Natural killer cell (primary cell): ENCODE data around the gene HEY2. TPM values are rescaled to one million over a fixed set of nuclear protein-coding genes. Genes with fewer than 3 reads are reported as not detected.

ENCODE experiments used
- ATAC-seq, 3 donors: fragments of 150-1000 bp in 2 of 3; fragments of 200-7000 bp in 1 of 3; cut with Tn5 transposase; 1 replicate in 1 of 3; 2 replicates in 2 of 3; pipeline ENCODE4 v1.10.0; 2021; ENCODE audit warnings: mild to moderate bottlenecking in 2 of 3, moderate library complexity in 2 of 3
- DNase-seq, 2 donors: peaks; one replicate each; pipeline versions ENCODE4 v3.0.0 to v3.0.0-alpha.2; 2013 to 2021; ENCODE audit warnings: mixed read lengths in 1 of 2
- H3K27ac ChIP-seq: one replicate; pipeline ENCODE4 v1.5.1; 2013; ENCODE audit warnings: mild to moderate bottlenecking, low read length
- H3K27me3 ChIP-seq: one replicate; pipeline ENCODE4 v1.6.1; 2013; ENCODE audit warnings: low read length; ENCODE audit not compliant: control insufficient read depth, insufficient read depth
- H3K36me3 ChIP-seq: one replicate; pipeline ENCODE4 v1.6.1; 2013; ENCODE audit warnings: low read length; ENCODE audit not compliant: control insufficient read depth, insufficient read depth
- H3K4me1 ChIP-seq: one replicate; pipeline ENCODE4 v1.6.1; 2013; ENCODE audit warnings: low read length; ENCODE audit not compliant: control insufficient read depth, insufficient read depth
- H3K4me3 ChIP-seq: one replicate; pipeline ENCODE4 v1.5.1; 2013; ENCODE audit warnings: low read length
- H3K9me3 ChIP-seq: one replicate; pipeline ENCODE4 v1.6.1; 2013; ENCODE audit warnings: low read length; ENCODE audit not compliant: control insufficient read depth, insufficient read depth
- H3K27ac Mint-ChIP-seq, 2 donors: one replicate each; pipeline ENCODE4 v1.8.0; 2022; ENCODE audit warnings: mild to moderate bottlenecking in 2 of 2, mixed read lengths in 2 of 2, moderate library complexity in 1 of 2
- H3K27me3 Mint-ChIP-seq, 2 donors: one replicate each; pipeline ENCODE4 v1.8.0; 2022; ENCODE audit warnings: low read depth in 2 of 2, mixed read lengths in 2 of 2
- H3K36me3 Mint-ChIP-seq: one replicate; pipeline ENCODE4 v1.8.0; 2022; ENCODE audit warnings: mixed read lengths
- H3K4me1 Mint-ChIP-seq, 2 donors: one replicate each; pipeline ENCODE4 v1.8.0; 2022; ENCODE audit warnings: mixed read lengths in 2 of 2
- H3K4me3 Mint-ChIP-seq: one replicate; pipeline ENCODE4 v1.8.0; 2022; ENCODE audit warnings: mild to moderate bottlenecking, moderate library complexity, mixed read lengths
- H3K9me3 Mint-ChIP-seq, 2 donors: one replicate each; pipeline ENCODE4 v1.8.0; 2022; ENCODE audit warnings: mixed read lengths in 2 of 2
- CTCF ChIP-seq: fragments of 200-600 bp; IDR thresholded peaks from one replicate; pipeline ENCODE4 v1.8.0; 2022; ENCODE audit warnings: antibody characterized with exemption
- WGBS: methylation state at CpG from one replicate; pipeline ENCODE4 v1.1.7; 2013; ENCODE audit warnings: missing lambda C conversion rate; ENCODE audit not compliant: insufficient coverage; 5-methylcytosine and 5-hydroxymethylcytosine counted together
- intact Hi-C: fragments of 100-400 bp; cut with micrococcal nuclease; formaldehyde crosslinking; loops from one replicate; pipeline ENCODE4 v1.14.2; 2022
- total RNA-seq, 4 donors: library from RNA; stranded (reverse); fragments of 120-200 nt in 1 of 4; gene quantifications; one replicate each; pipeline versions ENCODE4 v1.2.3 to v1.2.4, GENCODE V29; 2013 to 2022

HEY2 gene
- total RNA-seq, 3 donors from 2014 or later (not counting 1 experiment from before 2014, with no cell fraction given) = 0.66 to 0.93 (median 0.73) TPM

GRCh38 chr6:125707615-125708243 is 41.7 kb upstream of the HEY2 start:
- Mint-ChIP-seq H3K4me1 (no peaks in the 10 kb centered on the region), H3K4me3 (no peak overlapping the region), H3K9me3 (no peaks in the 10 kb centered on the region), H3K27ac (no peak overlapping the region), H3K36me3 (peaks cover 6% of the 10 kb centered on the region), H3K27me3 (peaks cover 10 to 29% of the 10 kb centered on the region in 2 donors)
- no peak overlapping the region for H3K4me3 ChIP-seq
- 100% methylated on average over 2 of the region's 4 CpGs for WGBS
- H3K4me1 ChIP-seq = no peaks in the 10 kb centered on the region
- DNase-seq = no peak
- H3K36me3 ChIP-seq = no peaks in the 10 kb centered on the region
- intact Hi-C loops = no loop called here
- H3K27me3 ChIP-seq = no peaks in the 10 kb centered on the region
- no peak for ATAC-seq
- H3K27ac ChIP-seq = no peak overlapping the region
- no peak for TF ChIP-seq CTCF
- H3K9me3 ChIP-seq = no peaks in the 10 kb centered on the region

- no peak for DNase-seq
- peaks cover 6% of the 10 kb centered on the region for H3K36me3 Mint-ChIP-seq
- no peak for TF ChIP-seq CTCF
- no peak overlapping the region for H3K27ac ChIP-seq
- H3K36me3 ChIP-seq = no peaks in the 10 kb centered on the region
- no peak overlapping the region for H3K4me3 Mint-ChIP-seq
- no peaks in the 10 kb centered on the region for H3K9me3 Mint-ChIP-seq
- no peaks in the 10 kb centered on the region for H3K9me3 ChIP-seq
- no peak overlapping the region for H3K4me3 ChIP-seq
- peaks cover 11 to 35% of the 10 kb centered on the region in 2 donors for H3K27me3 Mint-ChIP-seq
- no peaks in the 10 kb centered on the region for H3K4me1 ChIP-seq
- H3K4me1 Mint-ChIP-seq = no peaks in the 10 kb centered on the region
- no peaks in the 10 kb centered on the region for H3K27me3 ChIP-seq
- no peak overlapping the region for H3K27ac Mint-ChIP-seq
- WGBS = 98% methylated on average over 3 of the region's 4 CpGs
- intact Hi-C loops = no loop called here
- ATAC-seq = no peak
These were observed 38.3 kb upstream of the HEY2 start for GRCh38 chr6:125711013-125711675.

- DNase-seq (no peak), ATAC-seq (no peak)
These were observed 34.9 kb upstream of the HEY2 start for GRCh38 chr6:125714441-125715090.

More at GRCh38 chr6:125714441-125715090, 34.9 kb upstream of the HEY2 start:
- Mint-ChIP-seq H3K9me3 (no peaks in the 10 kb centered on the region), H3K4me3 (no peak overlapping the region), H3K4me1 (no peaks in the 10 kb centered on the region), H3K27me3 (peaks cover 9 to 25% of the 10 kb centered on the region in 2 donors), H3K27ac (no peak overlapping the region), H3K36me3 (peaks cover 6% of the 10 kb centered on the region)
- TF ChIP-seq CTCF = no peak
- intact Hi-C loops = no loop called here
- Histone ChIP-seq H3K4me3 (no peak overlapping the region), H3K9me3 (no peaks in the 10 kb centered on the region), H3K4me1 (no peaks in the 10 kb centered on the region), H3K27ac (no peak overlapping the region), H3K36me3 (no peaks in the 10 kb centered on the region), H3K27me3 (no peaks in the 10 kb centered on the region)
- WGBS = 73% methylated on average over 2 of the region's 2 CpGs
